Breast epithelium (tissue), 4 donors: ENCODE data around the gene PCDH9. TPM values are rescaled to one million over a fixed set of nuclear protein-coding genes. Genes with fewer than 3 reads are reported as not detected.

Experiments used
- DNase-seq, 2 donors: peaks; one replicate each; pipeline ENCODE4 v3.0.0-alpha.2; 2019; ENCODE audit warnings: low spot score in 2 of 2
- H3K27ac ChIP-seq, 2 donors: fragments of 200-600 bp; sonication (generic) in 1 of 2; one replicate each; pipeline ENCODE4 v1.5.1; 2016 to 2019; ENCODE audit warnings: mild to moderate bottlenecking in 1 of 2
- H3K27me3 ChIP-seq, 2 donors: fragments of 200-600 bp; sonication (generic) in 1 of 2; one replicate each; pipeline versions ENCODE4 v1.5.1 to v1.6.0; 2017 to 2019; ENCODE audit warnings: control low read depth in 1 of 2, mild to moderate bottlenecking in 1 of 2
- H3K36me3 ChIP-seq: fragments of 200-600 bp; one replicate; pipeline ENCODE4 v1.5.1; 2019
- H3K4me1 ChIP-seq, 2 donors: fragments of 200-600 bp; sonication (generic); one replicate each; pipeline ENCODE4 v1.5.1; 2016 to 2019; ENCODE audit warnings: control low read depth in 1 of 2
- H3K4me3 ChIP-seq, 3 donors: fragments of 200-600 bp; sonication (generic); 1 replicate in 2 of 3; 2 replicates in 1 of 3; pipeline ENCODE4 v1.5.1; 2016 to 2019; ENCODE audit warnings: mild to moderate bottlenecking in 3 of 3, moderate library complexity in 2 of 3
- H3K9me3 ChIP-seq, 2 donors: fragments of 200-600 bp; sonication (generic) in 1 of 2; one replicate each; pipeline ENCODE4 v1.5.1; 2016 to 2019; ENCODE audit warnings: control low read depth in 1 of 2
- CTCF ChIP-seq, 3 donors: fragments of 450-650 bp; IDR thresholded peaks; one replicate each; pipeline ENCODE4 v1.5.1; 2016 to 2017; ENCODE audit warnings: antibody characterized with exemption in 3 of 3, mild to moderate bottlenecking in 3 of 3, moderate library complexity in 3 of 3
- POLR2A ChIP-seq: fragments of 450-650 bp; IDR thresholded peaks from one replicate; pipeline ENCODE4 v1.6.1; 2016; ENCODE audit warnings: antibody characterized with exemption, mild to moderate bottlenecking, moderate library complexity
- POLR2AphosphoS5 ChIP-seq, 3 donors: sonication (generic); formaldehyde crosslinking; IDR thresholded peaks; one replicate each; pipeline ENCODE4 v1.6.1; 2017; ENCODE audit warnings: antibody characterized with exemption in 3 of 3
- intact Hi-C: fragments of 100-400 bp; cut with DNase I; formaldehyde crosslinking; loops from one replicate; pipeline ENCODE4 v1.15.1; 2023; ENCODE audit warnings: low total_unique reads
- total RNA-seq, 3 donors: library from RNA; depleted of rRNA; stranded (reverse); fragments of >200 nt; gene quantifications; one replicate each; pipeline ENCODE4 v1.1.0, GENCODE V29; 2016

The PCDH9 gene
- total RNA-seq, 3 donors from 2014 or later: 0.98 to 26.7 (median 3.7) TPM

GRCh38 chr13:66847541-66847940 lies 382.6 kb downstream of the PCDH9 start:
- Histone ChIP-seq H3K4me1 (no peaks in the 10 kb centered on the region), H3K27ac (no peak overlapping the region), H3K36me3 (no peaks in the 10 kb centered on the region), H3K9me3 (no peaks in the 10 kb centered on the region), H3K27me3 (no peaks in the 10 kb centered on the region), H3K4me3 (no peak overlapping the region)
- intact Hi-C loops: no loop called here
- TF ChIP-seq POLR2A (no peak), CTCF (IDR thresholded peaks at IDR 0.05) (no peak), POLR2AphosphoS5 (IDR thresholded peaks at IDR 0.05) (no peak)
- no peak for DNase-seq

GRCh38 chr13:66845393-66845792 lies 384.7 kb downstream of the PCDH9 start:
- TF ChIP-seq CTCF (IDR thresholded peaks at IDR 0.05) (no peak), POLR2A (no peak)
- H3K27ac ChIP-seq: no peak overlapping the region
- H3K4me3 ChIP-seq: no peak overlapping the region
- no peak for DNase-seq
- H3K4me1 ChIP-seq: no peaks in the 10 kb centered on the region
- intact Hi-C loops: no loop called here
- H3K9me3 ChIP-seq: no peaks in the 10 kb centered on the region
- H3K27me3 ChIP-seq: no peaks in the 10 kb centered on the region
- H3K36me3 ChIP-seq: no peaks in the 10 kb centered on the region

- no peak for TF ChIP-seq POLR2AphosphoS5 (IDR thresholded peaks at IDR 0.05)
- no peak for TF ChIP-seq CTCF (IDR thresholded peaks at IDR 0.05)
- TF ChIP-seq POLR2A: no peak
- no peaks in the 10 kb centered on the region for H3K4me1 ChIP-seq
- intact Hi-C loops: no loop called here
- no peaks in the 10 kb centered on the region for H3K9me3 ChIP-seq
- no peak overlapping the region for H3K4me3 ChIP-seq
- no peaks in the 10 kb centered on the region for H3K36me3 ChIP-seq
- no peak for DNase-seq
- no peak overlapping the region for H3K27ac ChIP-seq
- H3K27me3 ChIP-seq: no peaks in the 10 kb centered on the region
Measured at GRCh38 chr13:66844933-66845332, 385.2 kb downstream of the PCDH9 start.

GRCh38 chr13:66842766-66843165 lies 387.4 kb downstream of the PCDH9 start:
- Histone ChIP-seq H3K36me3 (no peaks in the 10 kb centered on the region), H3K4me3 (no peak overlapping the region), H3K4me1 (no peaks in the 10 kb centered on the region), H3K9me3 (no peaks in the 10 kb centered on the region), H3K27me3 (no peaks in the 10 kb centered on the region), H3K27ac (no peak overlapping the region)
- DNase-seq: no peak
- no peak for TF ChIP-seq CTCF (IDR thresholded peaks at IDR 0.05)
- no peak for TF ChIP-seq POLR2AphosphoS5 (IDR thresholded peaks at IDR 0.05)
- no peak for TF ChIP-seq POLR2A
- intact Hi-C loops: no loop called here

GRCh38 chr13:66840621-66841020 lies 389.5 kb downstream of the PCDH9 start:
- no peak for DNase-seq
- TF ChIP-seq CTCF (IDR thresholded peaks at IDR 0.05) (no peak), POLR2A (no peak), POLR2AphosphoS5 (IDR thresholded peaks at IDR 0.05) (no peak)

More at GRCh38 chr13:66840621-66841020, 389.5 kb downstream of the PCDH9 start:
- no peaks in the 10 kb centered on the region for H3K4me1 ChIP-seq
- H3K4me3 ChIP-seq: no peak overlapping the region
- H3K27me3 ChIP-seq: no peaks in the 10 kb centered on the region
- H3K27ac ChIP-seq: no peak overlapping the region
- H3K9me3 ChIP-seq: no peaks in the 10 kb centered on the region
- H3K36me3 ChIP-seq: no peaks in the 10 kb centered on the region
- intact Hi-C loops: no loop called here
